Muscle of back (tissue), 11 donors: Measurements from ENCODE around the gene FAM83E. TPM values are rescaled to one million over a fixed set of nuclear protein-coding genes. Genes with fewer than 3 reads are reported as not detected.
A peak's percentile ranks its signal among the peaks of the same experiment; 100 is the strongest.
"Not testable (repeated sequence)": the region's sequence is repeated elsewhere in the genome, so short reads cannot be mapped to it uniquely, and the experiment has no call there.

ENCODE experiments used
- DNase-seq, 3 donors: peaks; one replicate each; pipeline versions ENCODE4 v3.0.0 to v3.0.0-alpha.2; 2013
- polyA plus RNA-seq, 10 donors: library from polyadenylated mRNA; unstranded; fragments of 120-200 nt; gene quantifications; one replicate each; pipeline ENCODE4 v1.2.1, GENCODE V29; 2013; ENCODE audit not compliant: insufficient read length in 10 of 10

Gene FAM83E
- polyA plus RNA-seq, 10 donors: 0.16 to 1.8 (median 0.24) TPM; not detected in 5

DNA sequence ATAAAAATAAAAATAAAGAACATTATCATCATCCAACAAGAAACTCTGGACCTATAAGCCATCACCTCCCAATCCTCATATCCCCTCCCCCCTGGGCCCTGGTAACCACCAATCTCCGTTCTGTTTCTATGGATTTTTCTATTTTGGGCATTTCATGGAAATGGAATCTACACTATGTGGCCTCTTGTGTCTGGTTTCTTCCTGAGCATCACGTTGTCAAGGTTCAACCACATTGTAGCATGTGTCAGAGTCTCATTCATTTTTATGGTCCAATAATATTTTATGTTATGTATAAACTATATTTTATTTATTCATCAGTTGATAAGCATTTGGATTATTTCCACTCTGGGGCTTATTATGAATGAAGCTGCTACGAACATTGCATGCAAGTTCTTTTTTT lies 36.0 kb downstream of the FAM83E start:
- no peak for DNase-seq

DNA sequence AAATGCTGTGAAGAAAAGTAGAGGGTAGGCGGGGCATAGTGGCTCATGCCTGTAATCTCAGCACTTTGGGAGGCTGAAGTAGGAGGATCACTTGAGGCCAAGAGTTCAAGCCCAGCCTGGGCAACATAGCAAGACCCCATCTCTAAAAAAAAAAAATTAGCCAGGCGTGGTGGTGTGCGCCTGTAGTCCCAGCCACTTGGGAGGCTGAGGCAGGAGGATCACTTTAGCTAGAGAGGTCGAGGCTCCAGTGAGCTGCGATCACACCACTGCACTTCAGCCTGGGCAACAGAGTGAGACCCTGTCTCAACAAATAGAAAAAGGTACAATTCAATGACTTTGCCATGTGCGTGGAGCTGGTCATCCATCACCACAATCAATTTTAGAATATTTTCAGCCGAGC lies 37.0 kb downstream of the FAM83E start:
- not testable (repeated sequence) for DNase-seq

DNA sequence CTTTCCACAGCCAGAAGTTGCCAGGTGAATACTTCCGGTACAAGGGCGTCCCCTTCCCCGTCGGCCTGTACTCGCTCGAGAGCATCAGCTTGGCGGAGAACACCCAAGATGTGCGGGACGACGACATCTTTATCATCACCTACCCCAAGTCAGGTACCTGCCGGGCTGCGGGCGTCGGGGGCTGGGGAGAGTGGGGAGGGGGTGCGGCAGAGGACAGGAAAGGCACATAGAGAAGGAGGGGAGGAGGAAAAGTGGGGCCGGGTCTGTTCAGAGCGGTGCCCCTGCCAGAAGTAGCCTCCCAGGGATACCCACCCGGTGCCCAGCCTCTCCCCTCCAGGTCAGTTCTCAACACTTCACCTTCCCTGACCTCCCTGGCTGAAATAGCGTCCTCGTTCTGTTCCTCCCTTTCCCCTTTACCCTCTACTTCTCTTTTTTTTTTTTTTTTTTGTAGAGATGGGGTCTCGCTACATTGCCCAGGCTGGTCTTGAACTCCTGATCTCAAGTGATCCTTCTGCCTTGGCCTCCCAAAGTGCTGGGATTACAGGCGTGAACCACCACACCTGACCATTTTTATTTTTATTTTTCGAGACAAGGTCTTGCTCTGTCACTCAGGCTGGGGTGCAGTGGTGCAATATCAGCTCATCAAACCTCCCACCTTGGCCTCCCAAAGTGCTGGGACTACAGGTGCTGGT lies 38.8 kb downstream of the FAM83E start:
- no peak for DNase-seq

GRCh38 chr19:48573163-48573505 lies 41.7 kb downstream of the FAM83E start:
- no peak for DNase-seq

DNA sequence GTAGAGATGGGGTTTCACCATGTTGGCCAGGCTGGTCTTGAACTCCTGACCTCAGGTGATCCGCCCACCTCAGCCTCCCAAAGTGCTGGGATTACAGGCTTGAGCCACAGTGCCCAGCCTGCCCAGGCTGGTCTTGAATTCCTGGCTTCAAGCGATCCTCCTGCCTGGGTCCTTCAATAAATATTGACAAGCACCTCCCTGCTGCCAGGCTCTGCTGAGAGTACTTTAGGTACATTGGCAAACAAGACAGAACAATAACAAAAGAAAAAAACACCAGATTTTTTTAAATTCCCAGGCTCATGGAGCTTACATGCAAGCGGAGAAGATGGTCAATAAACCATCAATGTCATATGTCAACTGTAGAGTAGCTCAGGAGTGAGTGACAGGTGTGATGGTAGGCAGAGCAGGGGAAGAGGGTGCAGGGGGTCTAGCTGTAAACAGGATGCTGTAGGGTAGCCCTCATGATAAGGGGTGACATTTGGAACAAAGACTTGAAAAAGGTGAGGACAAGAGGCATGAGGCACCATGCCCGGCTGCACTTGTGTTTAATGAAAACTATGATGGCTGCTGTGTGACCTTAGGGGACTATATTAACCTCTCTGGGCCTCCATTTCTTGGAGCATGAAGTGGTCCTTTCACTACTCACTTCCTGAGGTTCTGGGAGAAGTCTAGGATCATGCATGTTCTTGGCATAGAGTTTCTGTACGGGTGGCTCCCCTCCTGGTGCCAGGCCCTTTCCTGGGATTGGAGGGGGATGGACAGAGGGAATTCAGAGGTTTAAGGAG lies 43.3 kb downstream of the FAM83E start:
- DNase-seq: no peak

DNA sequence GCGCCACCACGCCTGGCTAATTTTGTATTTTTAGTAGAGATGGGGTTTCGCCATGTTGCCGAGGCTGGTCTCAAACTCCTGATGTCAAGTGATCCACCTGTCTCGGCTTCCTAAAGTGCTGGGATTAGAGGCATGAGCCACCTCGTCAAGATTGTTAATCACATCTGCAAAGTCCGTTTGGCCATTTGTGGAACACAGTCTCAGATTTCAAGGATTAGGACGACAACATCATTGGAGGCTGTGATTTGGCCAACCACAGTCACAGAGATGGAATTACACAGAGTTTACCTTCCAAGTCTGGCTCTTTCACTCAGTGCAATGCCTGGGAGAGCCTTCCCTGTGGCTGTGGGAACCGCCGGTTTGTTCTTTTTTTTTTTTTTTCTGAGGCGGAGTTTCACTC lies 45.1 kb downstream of the FAM83E start:
- DNase-seq: peak in 2 of 3 donors; percentile 48 to 63

GRCh38 chr19:48568345-48568886 lies 46.5 kb downstream of the FAM83E start:
- DNase-seq: peak; percentile 66 to 74 (median 69)

- DNase-seq: no peak
These were observed 49.8 kb downstream of the FAM83E start for GRCh38 chr19:48565090-48565489.

Other genes starting within 250 kb of the FAM83E start
- 100 to 1,000 TPM in 9 of 10 donors, 10 to 100 TPM in 1; 99.5 to 140 (median 124) TPM for gene KDELR1, start 223.5 kb downstream of the FAM83E start, polyA plus RNA-seq
- 1 to 10 TPM in 8 of 10 donors, under 1 TPM in 2; 0.83 to 2.5 (median 1.3) TPM for gene GRIN2D, start 221.4 kb downstream of the FAM83E start, polyA plus RNA-seq
- gene GRWD1, start 169.1 kb downstream of the FAM83E start, polyA plus RNA-seq: 10 to 100 TPM; 14.9 to 27.8 (median 22.3) TPM
- gene KCNJ14, start 159.5 kb downstream of the FAM83E start, polyA plus RNA-seq: 1 to 10 TPM in 2 of 10 donors, under 1 TPM in 8; 0.59 to 1.1 (median 0.72) TPM
- gene CYTH2, start 145.7 kb downstream of the FAM83E start, polyA plus RNA-seq: 10 to 100 TPM; 34.8 to 52.0 (median 40.0) TPM
- gene LMTK3, start 103.2 kb downstream of the FAM83E start, polyA plus RNA-seq: under 1 TPM in 7 of 10 donors, not detected in 3; 0.04 to 0.70 (median 0.28) TPM
- 1 to 10 TPM in 2 of 10 donors, under 1 TPM in 4, not detected in 4; 0.21 to 3.5 (median 0.40) TPM for gene SULT2B1, start 62.9 kb downstream of the FAM83E start, polyA plus RNA-seq
- not detected for gene SPACA4, start 8.3 kb downstream of the FAM83E start, polyA plus RNA-seq
- gene RPL18, start 4.1 kb upstream of the FAM83E start, polyA plus RNA-seq: 1,000 to 10,000 TPM; 1,102 to 2,024 (median 1,616) TPM
- 1 to 10 TPM; 5.3 to 8.5 (median 7.4) TPM for gene SPHK2, start 4.4 kb upstream of the FAM83E start, polyA plus RNA-seq
- gene DBP, start 22.3 kb upstream of the FAM83E start, polyA plus RNA-seq: 1 to 10 TPM; 3.9 to 9.7 (median 6.0) TPM
- 10 to 100 TPM in 3 of 10 donors, 1 to 10 TPM in 7; 4.5 to 15.7 (median 9.0) TPM for gene CA11, start 31.1 kb upstream of the FAM83E start, polyA plus RNA-seq
- 1 to 10 TPM in 8 of 10 donors, under 1 TPM in 2; 0.67 to 9.6 (median 2.3) TPM for gene NTN5, start 57.9 kb upstream of the FAM83E start, polyA plus RNA-seq
- gene FUT2, start 80.9 kb upstream of the FAM83E start, polyA plus RNA-seq: 1 to 10 TPM in 2 of 10 donors, under 1 TPM in 8; 0.39 to 1.2 (median 0.83) TPM
- gene MAMSTR, start 104.6 kb upstream of the FAM83E start, polyA plus RNA-seq: 100 to 1,000 TPM in 6 of 10 donors, 10 to 100 TPM in 4; 47.0 to 137 (median 107) TPM
- gene RASIP1, start 125.5 kb upstream of the FAM83E start, polyA plus RNA-seq: 10 to 100 TPM; 18.7 to 28.8 (median 21.7) TPM
- gene IZUMO1, start 131.8 kb upstream of the FAM83E start, polyA plus RNA-seq: 1 to 10 TPM in 4 of 10 donors, under 1 TPM in 6; 0.23 to 2.2 (median 0.94) TPM
- 1 to 10 TPM in 7 of 10 donors, under 1 TPM in 3; 0.62 to 1.9 (median 1.2) TPM for gene FUT1, start 137.6 kb upstream of the FAM83E start, polyA plus RNA-seq
- not detected for gene FGF21, start 140.4 kb upstream of the FAM83E start, polyA plus RNA-seq
- gene BCAT2, start 196.0 kb upstream of the FAM83E start, polyA plus RNA-seq: 10 to 100 TPM; 19.6 to 24.3 (median 22.4) TPM
- gene HSD17B14, start 221.4 kb upstream of the FAM83E start, polyA plus RNA-seq: 1 to 10 TPM; 2.6 to 4.5 (median 3.2) TPM